Measurements from ENCODE around the gene CPXM2.

CPXM2 gene

GRCh38 chr10:123901621-123902020 is 10.0 kb upstream of the CPXM2 start:
- Histone ChIP-seq H3K9ac (ENCODE audit: low read depth, low read length) (no peak overlapping the region), H3K9me3 (replicated peaks; ENCODE audit: low read length) (no peaks in the 10 kb centered on the region), H3K27me3 (ENCODE audit: control insufficient read depth, insufficient read depth, low read length) (no peaks in the 10 kb centered on the region), H3K4me1 (ENCODE audit: control insufficient read depth, insufficient read depth, low read length) (no peaks in the 10 kb centered on the region), H3K36me3 (ENCODE audit: insufficient read depth, low read length) (no peaks in the 10 kb centered on the region), H3K4me2 (ENCODE audit: low read length) (no peak overlapping the region), H3K4me3 (ENCODE audit: low read length) (no peak overlapping the region)

GRCh38 chr10:123897146-123897545 is 5.5 kb upstream of the CPXM2 start:
- H3K4me3 ChIP-seq (ENCODE audit: low read length), result no peak overlapping the region
- no peaks in the 10 kb centered on the region for H3K27me3 ChIP-seq (ENCODE audit: control insufficient read depth, insufficient read depth, low read length)
- no peak overlapping the region for H3K4me2 ChIP-seq (ENCODE audit: low read length)
- no peaks in the 10 kb centered on the region for H3K4me1 ChIP-seq (ENCODE audit: control insufficient read depth, insufficient read depth, low read length)
- H3K36me3 ChIP-seq (ENCODE audit: insufficient read depth, low read length), result no peaks in the 10 kb centered on the region
- H3K9me3 ChIP-seq (replicated peaks; ENCODE audit: low read length), result peaks cover 2% of the 10 kb centered on the region
- no peak overlapping the region for H3K9ac ChIP-seq (ENCODE audit: low read depth, low read length)

GRCh38 chr10:123896246-123896927 is 4.8 kb upstream of the CPXM2 start:
- Histone ChIP-seq H3K4me2 (ENCODE audit: low read length) (no peak overlapping the region), H3K4me1 (ENCODE audit: control insufficient read depth, insufficient read depth, low read length) (no peaks in the 10 kb centered on the region), H3K9me3 (replicated peaks; ENCODE audit: low read length) (peaks cover 2% of the 10 kb centered on the region), H3K36me3 (ENCODE audit: insufficient read depth, low read length) (no peaks in the 10 kb centered on the region), H3K27me3 (ENCODE audit: control insufficient read depth, insufficient read depth, low read length) (no peaks in the 10 kb centered on the region), H3K4me3 (ENCODE audit: low read length) (no peak overlapping the region), H3K9ac (ENCODE audit: low read depth, low read length) (no peak overlapping the region)

GRCh38 chr10:123893651-123894050 is 2.0 kb upstream of the CPXM2 start:
- Histone ChIP-seq H3K9ac (ENCODE audit: low read depth, low read length) (no peak overlapping the region), H3K4me2 (ENCODE audit: low read length) (no peak overlapping the region), H3K36me3 (ENCODE audit: insufficient read depth, low read length) (no peaks in the 10 kb centered on the region), H3K4me3 (ENCODE audit: low read length) (no peak overlapping the region), H3K9me3 (replicated peaks; ENCODE audit: low read length) (peaks cover 2% of the 10 kb centered on the region), H3K27me3 (ENCODE audit: control insufficient read depth, insufficient read depth, low read length) (peaks cover 5% of the 10 kb centered on the region), H3K4me1 (ENCODE audit: control insufficient read depth, insufficient read depth, low read length) (no peaks in the 10 kb centered on the region)

- Histone ChIP-seq H3K9ac (ENCODE audit: low read depth, low read length) (no peak overlapping the region), H3K27me3 (ENCODE audit: control insufficient read depth, insufficient read depth, low read length) (peaks cover 5% of the 10 kb centered on the region), H3K36me3 (ENCODE audit: insufficient read depth, low read length) (no peaks in the 10 kb centered on the region), H3K4me3 (ENCODE audit: low read length) (no peak overlapping the region), H3K4me2 (ENCODE audit: low read length) (no peak overlapping the region), H3K4me1 (ENCODE audit: control insufficient read depth, insufficient read depth, low read length) (no peaks in the 10 kb centered on the region), H3K9me3 (replicated peaks; ENCODE audit: low read length) (peaks cover 2% of the 10 kb centered on the region)
Measured at GRCh38 chr10:123890756-123891143, 857 bp downstream of the CPXM2 start.

- Histone ChIP-seq H3K9me3 (replicated peaks; ENCODE audit: low read length) (peaks cover 2% of the 10 kb centered on the region), H3K36me3 (ENCODE audit: insufficient read depth, low read length) (no peaks in the 10 kb centered on the region), H3K4me1 (ENCODE audit: control insufficient read depth, insufficient read depth, low read length) (no peaks in the 10 kb centered on the region), H3K4me2 (ENCODE audit: low read length) (no peak overlapping the region), H3K9ac (ENCODE audit: low read depth, low read length) (no peak overlapping the region), H3K4me3 (ENCODE audit: low read length) (no peak overlapping the region), H3K27me3 (ENCODE audit: control insufficient read depth, insufficient read depth, low read length) (peaks cover 5% of the 10 kb centered on the region)
Measured at GRCh38 chr10:123890226-123890625, 1.4 kb downstream of the CPXM2 start.

- H3K36me3 ChIP-seq (ENCODE audit: insufficient read depth, low read length), result no peaks in the 10 kb centered on the region
- H3K9ac ChIP-seq (ENCODE audit: low read depth, low read length), result no peak overlapping the region
- H3K27me3 ChIP-seq (ENCODE audit: control insufficient read depth, insufficient read depth, low read length), result peaks cover 5% of the 10 kb centered on the region
- no peaks in the 10 kb centered on the region for H3K4me1 ChIP-seq (ENCODE audit: control insufficient read depth, insufficient read depth, low read length)
- no peak overlapping the region for H3K4me3 ChIP-seq (ENCODE audit: low read length)
- no peak overlapping the region for H3K4me2 ChIP-seq (ENCODE audit: low read length)
- peaks cover 2% of the 10 kb centered on the region for H3K9me3 ChIP-seq (replicated peaks; ENCODE audit: low read length)
Measured at GRCh38 chr10:123889821-123890220, 1.8 kb downstream of the CPXM2 start.

- Histone ChIP-seq H3K4me3 (ENCODE audit: low read length) (no peak overlapping the region), H3K4me1 (ENCODE audit: control insufficient read depth, insufficient read depth, low read length) (no peaks in the 10 kb centered on the region), H3K36me3 (ENCODE audit: insufficient read depth, low read length) (no peaks in the 10 kb centered on the region), H3K9ac (ENCODE audit: low read depth, low read length) (no peak overlapping the region), H3K4me2 (ENCODE audit: low read length) (no peak overlapping the region), H3K27me3 (ENCODE audit: control insufficient read depth, insufficient read depth, low read length) (peaks cover 5% of the 10 kb centered on the region), H3K9me3 (replicated peaks; ENCODE audit: low read length) (peaks cover 2% of the 10 kb centered on the region)
Measured at GRCh38 chr10:123888751-123889150, 2.9 kb downstream of the CPXM2 start.

- H3K9ac ChIP-seq (ENCODE audit: low read depth, low read length), result no peak overlapping the region
- H3K4me3 ChIP-seq (ENCODE audit: low read length), result no peak overlapping the region
- H3K4me1 ChIP-seq (ENCODE audit: control insufficient read depth, insufficient read depth, low read length), result no peaks in the 10 kb centered on the region
- H3K36me3 ChIP-seq (ENCODE audit: insufficient read depth, low read length), result no peaks in the 10 kb centered on the region
- peaks cover 5% of the 10 kb centered on the region for H3K27me3 ChIP-seq (ENCODE audit: control insufficient read depth, insufficient read depth, low read length)
- peaks cover 2% of the 10 kb centered on the region for H3K9me3 ChIP-seq (replicated peaks; ENCODE audit: low read length)
- H3K4me2 ChIP-seq (ENCODE audit: low read length), result no peak overlapping the region
Measured at GRCh38 chr10:123888256-123888655, 3.4 kb downstream of the CPXM2 start.

GRCh38 chr10:123886292-123886691 is 5.3 kb downstream of the CPXM2 start:
- Histone ChIP-seq H3K36me3 (ENCODE audit: insufficient read depth, low read length) (no peaks in the 10 kb centered on the region), H3K4me1 (ENCODE audit: control insufficient read depth, insufficient read depth, low read length) (no peaks in the 10 kb centered on the region), H3K4me2 (ENCODE audit: low read length) (no peak overlapping the region), H3K9me3 (replicated peaks; ENCODE audit: low read length) (no peaks in the 10 kb centered on the region), H3K9ac (ENCODE audit: low read depth, low read length) (no peak overlapping the region), H3K27me3 (ENCODE audit: control insufficient read depth, insufficient read depth, low read length) (peaks cover 5% of the 10 kb centered on the region), H3K4me3 (ENCODE audit: low read length) (no peak overlapping the region)

- H3K9me3 ChIP-seq (replicated peaks; ENCODE audit: low read length), result no peaks in the 10 kb centered on the region
- H3K36me3 ChIP-seq (ENCODE audit: insufficient read depth, low read length), result no peaks in the 10 kb centered on the region
- no peak overlapping the region for H3K4me3 ChIP-seq (ENCODE audit: low read length)
- no peak overlapping the region for H3K4me2 ChIP-seq (ENCODE audit: low read length)
- no peak overlapping the region for H3K9ac ChIP-seq (ENCODE audit: low read depth, low read length)
- H3K4me1 ChIP-seq (ENCODE audit: control insufficient read depth, insufficient read depth, low read length), result no peaks in the 10 kb centered on the region
- no peaks in the 10 kb centered on the region for H3K27me3 ChIP-seq (ENCODE audit: control insufficient read depth, insufficient read depth, low read length)
Measured at GRCh38 chr10:123885406-123886170, 6.0 kb downstream of the CPXM2 start.

- Histone ChIP-seq H3K36me3 (ENCODE audit: insufficient read depth, low read length) (no peaks in the 10 kb centered on the region), H3K4me3 (ENCODE audit: low read length) (no peak overlapping the region), H3K9me3 (replicated peaks; ENCODE audit: low read length) (no peaks in the 10 kb centered on the region), H3K4me1 (ENCODE audit: control insufficient read depth, insufficient read depth, low read length) (no peaks in the 10 kb centered on the region), H3K9ac (ENCODE audit: low read depth, low read length) (no peak overlapping the region), H3K4me2 (ENCODE audit: low read length) (no peak overlapping the region), H3K27me3 (ENCODE audit: control insufficient read depth, insufficient read depth, low read length) (no peaks in the 10 kb centered on the region)
Measured at GRCh38 chr10:123884907-123885381, 6.7 kb downstream of the CPXM2 start.
